ENCODE measurements around the gene FLT4.
"Not testable (repeated sequence)": the region's sequence is repeated elsewhere in the genome, so short reads cannot be mapped to it uniquely, and the experiment has no call there.

Gene FLT4

DNA sequence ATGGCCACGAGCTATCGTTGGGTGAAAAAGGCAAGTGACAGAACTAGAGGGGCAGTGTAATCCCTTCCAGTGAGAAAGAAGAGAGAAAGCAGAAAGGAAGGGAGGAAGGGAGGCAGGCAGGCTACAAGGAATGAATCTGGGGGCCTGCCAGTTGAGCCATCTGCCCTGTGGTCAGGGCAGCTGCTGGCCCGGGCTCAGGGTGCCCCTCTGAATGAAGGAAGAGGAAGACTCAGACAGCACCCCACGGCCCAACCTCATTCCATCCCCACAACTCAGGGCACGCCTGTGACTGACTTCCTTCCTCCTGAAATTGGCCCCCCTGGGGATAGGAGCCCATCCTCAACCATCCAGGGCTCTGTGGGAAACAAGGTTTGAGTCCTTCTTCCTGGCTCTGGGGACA, 20.3 kb upstream of the FLT4 start:
- no peak for DNase-seq

DNA sequence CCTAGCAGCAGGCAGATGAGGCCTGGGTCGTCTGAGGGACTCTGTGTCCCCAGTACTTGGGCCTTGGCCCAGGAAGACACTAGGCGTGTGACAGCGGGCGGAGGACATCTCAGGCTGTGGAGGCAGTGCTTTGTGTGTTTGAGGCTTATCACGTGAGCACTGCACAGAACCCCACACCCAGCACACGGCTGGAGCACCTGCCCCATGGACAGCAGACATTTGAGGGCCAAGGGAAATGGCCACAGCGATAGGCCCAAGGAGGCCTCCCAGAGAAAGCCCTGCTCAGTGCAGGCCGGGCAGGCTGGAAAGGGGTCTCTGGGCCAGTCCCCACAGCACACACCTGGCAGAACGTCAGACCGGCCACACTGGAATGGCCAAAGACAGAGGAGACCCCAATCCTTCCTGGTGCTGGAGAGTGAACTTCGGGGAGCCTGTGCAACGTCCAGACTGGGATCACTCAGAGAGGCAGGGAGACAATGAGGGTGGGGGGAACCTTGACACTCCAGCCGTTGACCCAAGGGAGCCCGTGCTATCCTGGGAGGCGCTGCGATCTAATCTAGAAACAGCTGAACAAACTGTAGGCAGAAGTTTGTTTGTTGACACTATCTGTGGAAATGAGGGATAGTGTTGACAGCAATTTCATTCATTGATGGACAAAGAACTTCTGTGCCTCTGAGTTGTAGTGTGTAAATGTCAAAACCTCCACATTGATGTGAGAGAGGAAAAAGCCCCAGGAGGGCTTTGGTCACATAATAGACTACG, 19.6 kb upstream of the FLT4 start:
- no peak for DNase-seq

DNA sequence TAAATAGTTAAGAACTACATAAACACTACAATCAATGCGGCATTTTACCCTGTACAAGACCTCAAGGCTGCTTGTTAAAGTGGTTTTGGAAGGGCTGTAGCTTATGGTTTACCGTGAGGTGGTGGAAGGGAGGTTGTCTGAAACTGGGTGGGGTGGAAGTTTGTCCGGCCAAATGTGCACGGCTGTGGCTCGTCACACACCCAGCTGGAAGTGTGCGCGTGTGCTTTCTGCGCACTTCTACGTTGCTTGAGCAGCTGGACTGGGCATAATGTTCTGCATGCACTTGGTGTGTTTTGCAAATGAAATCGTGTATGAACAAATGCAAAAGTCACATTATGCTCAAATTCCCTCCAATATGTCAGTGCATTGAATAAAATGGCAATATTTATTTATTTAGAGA, 17.4 kb upstream of the FLT4 start:
- DNase-seq = no peak

DNA sequence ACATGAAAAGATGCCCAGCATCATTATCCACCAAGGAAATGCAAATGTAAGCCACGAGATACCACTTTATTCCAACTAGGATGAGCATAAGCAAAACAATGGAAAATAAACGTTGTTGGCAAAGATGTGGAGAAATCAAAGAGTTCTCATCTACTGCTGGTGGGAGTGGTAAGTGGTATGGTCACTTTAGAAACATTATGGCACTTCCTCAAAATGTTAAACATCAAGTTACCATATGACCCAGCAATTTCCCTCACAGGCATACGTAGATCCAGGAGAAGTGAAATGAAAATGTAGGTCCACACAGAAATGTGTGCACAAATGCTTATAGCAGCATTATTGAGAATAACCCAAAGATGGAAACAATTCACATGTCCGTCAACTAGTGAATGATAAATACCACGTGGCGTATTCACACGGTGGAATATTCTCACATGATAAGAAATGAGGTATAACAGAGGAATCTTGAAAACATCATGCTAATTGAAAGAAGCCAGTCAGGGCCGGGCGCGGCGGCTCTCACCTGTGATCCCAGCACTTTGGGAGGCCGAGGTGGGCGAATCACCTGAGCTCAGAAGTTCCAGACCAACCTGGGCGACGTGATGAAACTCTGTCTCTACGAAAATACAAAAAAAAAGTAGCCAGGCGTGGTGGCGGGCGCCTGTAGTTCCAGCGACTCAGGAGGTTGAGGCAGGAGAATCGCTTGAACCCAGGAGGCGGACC, 16.4 kb upstream of the FLT4 start:
- no peak for DNase-seq

DNA sequence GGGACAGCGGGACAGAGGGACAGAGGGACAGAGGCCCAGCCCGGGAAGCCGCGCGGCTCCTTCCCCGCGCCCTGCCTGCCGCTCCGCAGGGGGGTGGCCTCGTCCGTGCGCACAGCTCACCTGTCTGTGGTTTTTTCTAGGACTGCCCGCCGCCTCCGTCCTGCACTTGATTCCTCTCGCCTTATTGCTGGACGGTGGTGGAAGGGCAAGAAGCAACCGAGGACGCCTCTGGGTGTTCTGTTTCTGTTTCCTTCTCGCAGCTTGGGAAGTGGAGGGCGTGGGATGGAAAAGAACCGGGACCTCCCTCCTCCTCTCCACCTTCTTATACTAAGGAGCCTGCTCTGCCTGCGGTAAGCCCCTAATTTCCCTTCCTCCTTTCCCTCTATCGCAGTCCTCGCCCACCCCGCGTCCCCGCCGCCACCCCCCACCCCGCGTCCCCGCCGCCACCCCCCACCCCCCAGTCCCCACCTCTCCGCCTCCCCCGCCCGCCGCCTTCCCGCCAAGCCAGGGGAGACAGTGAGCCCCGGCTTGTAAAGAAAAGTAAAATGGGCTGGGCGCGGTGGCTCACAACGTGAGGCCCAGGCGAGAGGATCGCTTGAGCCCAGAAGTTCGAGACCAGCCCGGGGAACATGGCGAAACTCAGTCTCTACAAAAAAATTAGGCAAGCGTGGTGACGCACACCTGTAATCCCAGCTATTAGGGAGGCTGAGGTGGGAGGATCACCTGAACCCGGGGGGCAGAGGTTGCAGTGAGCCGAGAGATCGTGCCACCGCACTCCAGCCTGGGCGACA, 9.6 kb upstream of the FLT4 start:
- no peak for DNase-seq

DNA sequence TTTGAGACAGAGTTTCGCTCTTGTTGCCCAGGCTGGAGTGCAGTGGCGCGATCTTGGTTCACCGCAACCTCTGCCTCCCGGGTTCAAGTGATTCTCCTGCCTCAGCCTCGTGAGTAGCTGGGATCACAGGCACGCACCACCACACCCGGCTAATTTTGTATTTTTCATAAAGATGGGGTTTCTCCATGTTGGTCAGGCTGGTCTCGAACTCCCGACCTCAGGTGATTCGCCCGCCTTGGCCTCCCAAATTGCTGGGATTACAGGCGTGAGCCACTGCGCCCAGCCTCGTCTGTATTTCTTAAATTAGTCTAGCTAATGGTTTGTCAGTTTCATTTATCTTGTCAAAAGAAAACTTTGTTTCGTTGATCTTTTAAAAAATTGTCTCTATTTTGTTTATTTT, 5.8 kb upstream of the FLT4 start:
- DNase-seq = not testable (repeated sequence)

DNA sequence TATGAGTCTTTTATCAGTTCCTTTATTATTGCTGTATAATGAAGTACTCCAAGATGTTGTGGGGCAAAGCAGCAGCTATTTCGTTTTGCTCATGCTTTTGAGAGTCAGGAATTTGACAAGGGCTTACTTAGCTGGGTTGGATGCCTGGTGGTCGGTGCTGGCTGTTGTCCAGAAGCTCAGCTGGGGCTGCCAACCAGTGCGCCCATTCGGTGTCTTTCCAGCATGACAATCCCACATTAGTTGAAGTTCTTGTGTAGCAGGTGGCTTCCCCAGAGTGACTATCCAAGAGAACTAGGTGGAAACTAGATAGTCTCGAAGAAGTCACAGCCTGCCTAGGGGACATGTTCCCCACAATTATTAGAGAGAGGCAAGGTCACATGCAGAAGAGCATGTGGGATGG, 3.4 kb upstream of the FLT4 start:
- DNase-seq = no peak

DNA sequence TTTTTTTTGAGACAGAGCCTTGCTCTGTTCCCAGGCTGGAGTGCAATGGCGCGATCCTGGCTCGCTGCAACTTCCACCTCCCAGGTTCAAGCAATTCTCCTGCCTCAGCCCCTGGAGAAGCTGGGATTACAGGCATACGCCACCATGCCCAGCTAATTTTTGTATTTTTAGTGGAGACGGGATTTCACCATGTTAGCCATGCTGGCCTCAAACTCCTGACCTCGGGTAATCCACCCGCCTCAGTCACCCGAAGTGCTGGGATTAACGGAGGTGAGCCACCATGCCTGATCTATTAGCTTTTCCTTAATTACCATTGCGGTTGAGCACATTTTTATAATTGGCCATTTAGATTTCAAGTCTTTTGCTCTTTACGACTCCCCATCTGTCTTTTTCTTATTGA, 2.9 kb upstream of the FLT4 start:
- DNase-seq = no peak

DNA sequence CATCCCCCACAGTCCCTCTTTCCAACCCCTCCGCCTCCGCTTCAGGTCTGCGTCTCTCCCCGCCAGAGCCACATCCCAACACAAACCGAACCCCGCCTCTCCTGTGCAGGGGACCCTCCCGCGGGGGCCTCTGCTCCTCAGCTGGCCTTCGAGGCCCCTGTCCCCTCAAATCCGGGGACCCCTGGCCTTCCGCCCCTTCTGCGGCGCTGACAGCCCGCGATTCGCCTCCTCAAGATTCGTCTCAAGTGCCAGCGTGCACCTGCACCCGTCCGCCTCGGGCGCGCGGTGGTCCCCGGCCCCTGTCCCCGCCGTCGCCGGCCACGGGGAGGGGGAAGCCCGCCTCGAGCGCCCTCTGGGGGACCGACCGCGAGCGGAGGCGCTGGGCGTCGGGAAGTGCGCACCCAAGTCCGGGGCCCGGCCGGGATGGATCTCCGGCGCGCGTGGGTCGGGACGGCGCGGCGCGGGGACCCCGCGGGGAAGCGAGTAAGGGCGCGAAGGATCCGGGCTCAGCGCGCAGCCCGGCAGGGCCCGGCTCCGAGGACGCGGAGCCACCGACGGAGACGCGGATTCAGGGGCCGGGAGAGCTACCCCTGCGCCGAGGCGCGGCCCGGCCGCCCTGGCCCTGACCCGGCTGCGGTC, 623 bp downstream of the FLT4 start:
- no peak for DNase-seq

DNA sequence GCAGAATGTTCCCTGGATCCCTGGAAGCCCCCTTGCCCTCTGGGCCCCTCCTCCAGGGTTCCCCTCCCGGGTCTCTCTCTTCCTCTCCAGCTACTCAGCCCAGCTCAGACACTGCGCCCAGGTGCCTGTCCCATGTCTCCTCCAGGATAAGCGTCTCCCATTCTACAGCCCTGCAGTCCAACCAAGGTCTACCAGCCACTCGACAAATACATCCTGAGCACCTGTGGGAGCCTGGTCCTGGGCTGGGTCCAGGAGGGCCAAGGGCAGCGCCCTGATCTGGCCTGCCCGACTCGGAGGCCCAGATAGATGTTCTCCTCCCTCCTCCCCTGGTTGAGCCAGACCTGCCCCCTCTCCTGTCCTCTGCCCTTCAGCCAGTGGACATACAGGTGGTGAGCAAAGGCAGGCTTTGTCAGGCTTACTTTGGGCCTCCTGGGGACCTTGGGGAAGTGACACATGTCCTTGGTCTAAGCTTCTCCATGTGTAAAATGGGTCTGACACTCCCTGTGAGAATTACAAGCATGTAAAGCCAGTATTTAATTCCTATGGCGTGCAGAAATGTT, 1.4 kb downstream of the FLT4 start:
- DNase-seq = no peak

DNA sequence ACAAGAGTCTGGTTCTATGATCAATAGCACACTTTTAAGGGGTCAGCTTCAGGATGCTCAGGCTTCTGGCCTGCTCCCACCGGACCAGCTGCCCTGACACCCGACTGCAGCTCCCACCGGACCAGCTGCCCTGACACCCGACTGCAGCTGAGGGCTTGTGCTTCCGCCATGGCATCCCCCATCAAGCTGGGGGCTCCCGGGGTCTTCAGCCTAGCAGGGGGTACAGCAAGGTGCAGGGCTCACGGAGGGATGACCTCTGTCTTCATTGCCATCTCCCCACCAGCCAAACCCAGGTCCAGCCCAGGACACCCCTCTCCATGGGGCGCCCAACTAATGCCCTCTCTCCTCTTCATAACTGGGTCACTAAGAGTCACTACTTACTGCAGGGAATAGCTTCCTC, 1.9 kb downstream of the FLT4 start:
- no peak for DNase-seq

DNA sequence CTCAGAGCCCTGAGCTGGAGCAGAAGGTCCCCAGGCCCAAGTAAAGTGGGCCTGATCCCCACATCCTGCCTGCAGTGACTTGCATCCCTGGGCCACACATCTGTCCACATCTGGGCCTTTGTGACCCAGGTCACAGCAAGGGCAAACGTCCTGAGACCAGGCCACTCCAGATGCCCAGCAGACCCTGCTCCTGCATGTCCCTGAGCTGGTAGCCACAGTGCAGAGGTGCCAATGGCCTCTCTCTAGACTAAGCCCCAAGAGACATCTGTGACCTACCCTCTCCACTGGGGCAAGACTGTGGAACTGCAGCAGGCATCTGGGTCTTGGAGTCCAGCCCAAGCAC, 2.5 kb downstream of the FLT4 start:
- DNase-seq = no peak

DNA sequence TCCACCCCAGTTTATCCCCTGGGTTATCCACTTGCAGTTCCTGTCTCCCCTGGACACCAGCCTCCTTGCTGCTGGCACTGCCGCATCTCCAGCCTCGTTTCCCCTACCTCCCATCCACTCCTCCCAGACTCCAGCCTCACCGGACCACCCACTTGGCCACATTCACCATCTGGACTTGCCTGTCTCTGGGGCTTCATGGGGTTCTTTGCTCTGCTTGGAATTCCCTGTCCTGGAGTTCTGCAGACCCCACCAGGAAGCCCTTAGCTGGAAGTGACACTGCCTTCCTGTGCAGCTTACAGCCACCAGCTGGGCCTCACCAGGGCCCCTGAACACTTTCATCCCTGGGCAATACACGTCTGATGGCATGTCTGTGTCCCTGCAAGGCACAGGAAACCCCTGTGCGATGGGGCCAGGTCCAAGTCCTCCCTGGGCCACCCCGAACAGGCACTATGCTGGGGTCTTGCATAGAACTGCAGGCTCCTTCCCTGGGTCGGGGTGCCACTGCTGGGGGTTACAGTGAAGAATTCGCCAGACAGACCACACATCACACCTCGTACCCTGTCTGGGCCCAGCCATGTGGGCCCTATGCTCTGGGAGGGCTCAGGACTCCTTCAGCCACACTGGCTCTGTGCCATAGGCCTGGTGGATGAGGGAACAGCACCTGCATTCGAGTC, 3.0 kb downstream of the FLT4 start:
- no peak for DNase-seq

DNA sequence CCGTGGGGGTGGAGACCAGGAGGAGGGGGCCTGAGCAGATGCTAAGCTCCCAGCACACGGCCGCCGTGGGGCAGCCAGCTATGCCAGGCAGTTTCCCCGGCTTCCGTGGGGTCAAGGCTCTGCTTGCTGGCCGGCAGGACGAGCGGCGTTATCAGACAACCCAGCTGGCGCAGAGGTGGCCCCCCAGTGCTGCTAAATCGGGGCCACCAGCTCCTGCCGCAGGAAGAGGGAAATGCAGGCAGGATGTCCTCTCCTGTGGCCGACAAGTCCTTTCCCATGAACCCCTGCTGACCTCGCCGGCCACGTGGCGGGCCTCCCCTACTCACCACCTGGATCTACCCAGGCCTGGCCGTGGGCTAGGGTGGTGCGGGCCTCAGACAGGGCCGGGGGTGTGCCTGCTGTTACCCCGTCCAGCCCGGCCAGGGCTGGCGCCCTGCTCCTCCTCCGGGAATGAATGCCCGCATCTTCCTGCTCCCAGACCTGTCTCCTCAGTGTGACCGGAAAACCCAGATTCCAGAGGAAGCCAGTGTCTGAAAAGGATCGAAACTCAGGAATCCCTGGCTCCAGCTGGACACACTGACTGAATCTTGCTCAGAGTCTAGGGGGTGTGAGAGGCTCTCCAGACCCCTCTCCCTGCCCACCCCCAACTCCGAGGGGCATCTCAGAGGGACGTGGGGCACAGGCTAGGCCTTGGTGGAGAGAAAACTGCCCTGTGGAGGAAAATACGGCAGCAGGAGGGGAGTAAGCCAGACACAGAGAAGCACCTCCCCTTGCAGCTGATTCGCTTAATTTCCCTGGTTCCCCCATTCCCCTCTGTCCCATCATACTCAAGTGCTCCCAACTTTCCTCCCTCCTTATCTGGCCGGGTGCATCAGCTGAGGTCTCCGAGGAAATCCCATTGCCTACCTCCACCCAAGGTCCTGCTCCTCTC, 3.9 kb downstream of the FLT4 start:
- DNase-seq = no peak

DNA sequence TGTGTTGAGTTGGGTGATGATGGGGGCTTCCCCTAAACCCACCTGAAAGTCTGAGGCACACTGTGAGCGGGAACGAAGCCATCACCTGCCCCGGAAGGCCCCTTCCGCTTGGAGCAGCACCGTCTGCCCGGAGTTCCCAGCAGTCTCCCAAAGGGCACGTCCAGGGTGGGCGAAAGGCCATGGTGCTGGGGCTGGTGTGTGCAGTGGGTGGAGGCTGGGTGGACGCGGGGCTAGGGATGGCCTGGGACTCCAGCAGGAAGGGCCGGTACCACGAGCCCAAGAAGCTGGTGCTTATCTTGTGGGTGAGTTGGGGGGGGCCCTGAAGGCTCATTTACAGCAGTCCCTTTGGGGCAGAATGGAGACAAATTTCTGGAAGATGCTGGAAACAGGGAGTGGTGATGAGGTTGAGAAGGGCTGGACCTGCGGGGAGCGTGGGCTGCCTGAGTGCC, 4.6 kb downstream of the FLT4 start:
- no peak for DNase-seq

DNA sequence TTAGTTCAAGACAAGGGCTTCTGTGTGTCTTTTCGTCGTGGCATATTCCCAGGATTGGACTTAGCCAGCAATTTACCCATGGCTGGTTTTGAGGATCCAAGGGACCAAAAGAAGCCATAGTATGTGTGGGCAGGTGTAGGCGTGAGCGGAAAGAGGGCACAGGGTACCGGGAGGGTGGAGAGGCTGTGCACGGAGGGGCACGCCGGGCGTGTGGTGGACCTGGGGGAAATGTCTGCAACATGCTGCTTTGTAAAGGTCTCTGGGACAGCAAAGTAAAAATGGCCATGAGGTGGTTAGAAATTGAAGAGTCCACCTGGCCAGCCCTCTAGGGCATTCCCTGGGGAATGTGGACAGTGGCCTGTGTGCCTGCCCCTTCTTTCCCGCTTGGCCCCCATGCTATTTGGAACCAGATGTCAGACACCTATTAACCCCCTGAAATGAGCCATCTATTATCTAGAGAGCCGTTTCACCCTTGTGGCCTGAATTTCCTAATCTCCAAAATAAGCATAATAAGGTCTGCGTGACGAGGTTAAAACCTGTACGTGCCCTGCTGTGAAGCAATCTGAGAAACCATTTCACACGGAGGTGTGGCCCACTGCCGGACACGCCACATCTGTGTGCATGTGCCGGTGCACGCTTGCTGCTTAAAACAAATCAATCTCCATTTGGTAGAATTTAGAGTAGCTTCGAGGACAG, 5.1 kb downstream of the FLT4 start:
- no peak for DNase-seq

DNA sequence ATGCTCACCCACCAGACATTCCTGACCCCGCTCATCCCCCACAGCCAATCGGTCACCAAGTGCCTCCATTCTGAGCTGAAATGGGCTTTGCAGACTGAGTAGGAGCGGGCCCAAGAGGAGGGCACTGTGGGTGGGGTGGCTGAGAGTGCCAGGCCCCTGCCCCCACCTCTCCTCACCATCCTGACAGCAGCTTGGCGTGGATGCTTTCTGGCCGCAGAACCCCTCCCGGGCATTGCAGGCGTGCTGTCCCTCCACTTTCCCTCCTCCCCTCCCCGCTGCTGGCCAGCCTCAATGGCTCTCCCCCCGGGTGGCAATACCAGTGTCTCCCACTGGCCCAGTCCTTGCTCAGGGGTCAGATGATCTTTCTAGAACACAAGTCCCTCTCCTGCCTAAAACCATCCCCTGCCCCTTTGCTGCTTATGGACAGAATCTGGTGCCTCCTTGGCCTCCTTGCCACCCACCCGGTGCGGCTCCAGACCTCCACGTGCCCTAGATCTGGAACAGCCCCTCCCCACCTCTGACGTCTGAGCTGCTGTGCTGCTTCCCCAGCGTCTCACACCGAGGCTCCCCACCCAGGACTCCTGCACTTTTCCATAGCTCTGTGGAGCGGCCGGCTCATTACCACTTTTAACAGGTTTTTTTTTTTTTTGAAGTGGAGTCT, 6.1 kb downstream of the FLT4 start:
- DNase-seq = no peak

DNA sequence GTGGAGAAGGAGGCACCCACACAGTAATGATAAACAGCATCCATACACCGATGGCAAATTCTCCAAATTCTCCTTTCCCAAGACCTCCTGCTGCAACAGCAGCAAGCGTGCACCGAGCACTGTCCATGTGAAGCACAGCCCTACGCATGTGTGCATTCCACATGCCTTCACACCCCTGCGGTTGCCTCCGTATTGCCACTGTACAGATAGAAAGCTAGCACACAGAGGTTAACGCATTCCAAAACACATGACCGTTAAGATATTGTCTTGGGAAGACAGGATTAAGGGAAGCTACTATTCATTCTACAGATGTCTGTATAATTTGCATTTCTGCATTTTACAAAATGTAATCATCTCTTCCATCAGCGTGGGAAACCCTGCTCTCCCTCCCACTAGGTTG, 6.6 kb downstream of the FLT4 start:
- DNase-seq = no peak

DNA sequence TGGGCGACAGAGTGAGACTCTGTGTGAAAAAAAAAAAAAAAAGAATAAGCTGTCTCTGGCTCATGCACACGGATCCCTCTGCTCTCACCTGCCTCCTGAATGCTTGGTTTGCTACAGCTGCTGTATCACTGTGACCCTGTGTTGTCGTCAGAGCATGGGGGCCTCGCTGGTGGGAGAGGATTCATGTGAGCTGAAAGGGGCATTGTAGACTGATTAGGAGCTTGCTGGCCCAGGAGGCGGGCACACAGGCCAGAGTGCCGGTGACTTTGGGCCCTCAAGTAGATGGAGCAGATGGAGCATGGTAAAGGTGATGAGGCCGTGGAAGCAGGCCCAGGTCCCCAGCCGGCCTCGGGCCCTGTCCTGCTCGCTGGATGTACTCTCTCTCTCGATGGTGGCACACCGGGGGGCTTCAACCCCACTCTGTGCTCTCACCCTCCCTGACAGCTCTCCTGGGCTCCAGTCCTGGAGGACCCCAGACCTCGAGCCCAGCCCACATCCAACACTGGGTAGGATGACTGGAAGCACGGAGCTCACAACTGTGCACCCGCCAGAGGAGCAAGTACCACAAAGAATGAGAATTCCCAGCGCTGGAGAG, 7.1 kb downstream of the FLT4 start:
- DNase-seq = no peak

DNA sequence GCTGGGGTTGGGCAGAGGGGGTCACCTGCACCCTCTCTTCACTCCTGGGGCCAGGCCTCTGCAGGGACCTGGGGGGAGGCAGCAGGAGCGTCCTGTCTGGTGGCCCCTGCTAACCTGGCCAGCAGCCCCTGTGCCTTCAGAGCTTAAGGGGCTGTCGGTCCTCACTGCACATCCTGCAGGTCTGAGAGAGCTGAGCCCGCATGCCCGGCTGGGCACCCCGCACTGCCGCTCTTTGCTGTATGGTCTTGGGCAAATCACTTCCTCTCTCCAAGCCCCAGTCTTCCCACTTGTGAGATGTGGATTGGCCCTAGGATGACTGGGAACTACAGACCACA, 7.9 kb downstream of the FLT4 start:
- DNase-seq = no peak

All from NCI-H446 treated with DMSO at 0.1 percent for 48 hours (cell line).